ENCODE results near the gene MRPS10.

MRPS10 gene

GRCh38 chr6:42200035-42200434 lies 17.6 kb downstream of the MRPS10 start:
- TF ChIP-seq CTCF (IDR thresholded peaks at IDR 0.05; ENCODE audit: low read depth, low read length), result no peak
- no peak for TF ChIP-seq MYC (IDR thresholded peaks at IDR 0.05; ENCODE audit: low read depth, low read length)
- TF ChIP-seq POLR2A (IDR thresholded peaks at IDR 0.05; ENCODE audit: extremely low read depth, insufficient read length), result no peak
- no peak for TF ChIP-seq MAX (IDR thresholded peaks at IDR 0.05; ENCODE audit: low read depth, low read length)
- no peak overlapping the region for H3K4me3 ChIP-seq (ENCODE audit: low read depth, low read length)
- DNase-seq (ENCODE audit: low read depth), result no peak

- TF ChIP-seq MAX (IDR thresholded peaks at IDR 0.05; ENCODE audit: low read depth, low read length) (no peak), CTCF (IDR thresholded peaks at IDR 0.05; ENCODE audit: low read depth, low read length) (no peak), POLR2A (IDR thresholded peaks at IDR 0.05; ENCODE audit: extremely low read depth, insufficient read length) (no peak), MYC (IDR thresholded peaks at IDR 0.05; ENCODE audit: low read depth, low read length) (no peak)
- DNase-seq (ENCODE audit: low read depth), result no peak
- H3K4me3 ChIP-seq (ENCODE audit: low read depth, low read length), result no peak overlapping the region
Observed at GRCh38 chr6:42199106-42199981, 18.3 kb downstream of the MRPS10 start.

- peak; percentile 57 for DNase-seq (ENCODE audit: low read depth)
- no peak for TF ChIP-seq MAX (IDR thresholded peaks at IDR 0.05; ENCODE audit: low read depth, low read length)
- no peak for TF ChIP-seq CTCF (IDR thresholded peaks at IDR 0.05; ENCODE audit: low read depth, low read length)
- no peak for TF ChIP-seq MYC (IDR thresholded peaks at IDR 0.05; ENCODE audit: low read depth, low read length)
- no peak for TF ChIP-seq POLR2A (IDR thresholded peaks at IDR 0.05; ENCODE audit: extremely low read depth, insufficient read length)
- no peak overlapping the region for H3K4me3 ChIP-seq (ENCODE audit: low read depth, low read length)
Observed at GRCh38 chr6:42197555-42198362, 19.9 kb downstream of the MRPS10 start.

GRCh38 chr6:42195415-42195814 lies 22.2 kb downstream of the MRPS10 start:
- no peak for TF ChIP-seq CTCF (IDR thresholded peaks at IDR 0.05; ENCODE audit: low read depth, low read length)
- TF ChIP-seq POLR2A (IDR thresholded peaks at IDR 0.05; ENCODE audit: extremely low read depth, insufficient read length), result no peak
- TF ChIP-seq MAX (IDR thresholded peaks at IDR 0.05; ENCODE audit: low read depth, low read length), result no peak
- no peak for TF ChIP-seq MYC (IDR thresholded peaks at IDR 0.05; ENCODE audit: low read depth, low read length)
- no peak overlapping the region for H3K4me3 ChIP-seq (ENCODE audit: low read depth, low read length)
- DNase-seq (ENCODE audit: low read depth), result no peak

GRCh38 chr6:42194056-42194455 lies 23.6 kb downstream of the MRPS10 start:
- TF ChIP-seq MYC (IDR thresholded peaks at IDR 0.05; ENCODE audit: low read depth, low read length) (no peak), POLR2A (IDR thresholded peaks at IDR 0.05; ENCODE audit: extremely low read depth, insufficient read length) (no peak), CTCF (IDR thresholded peaks at IDR 0.05; ENCODE audit: low read depth, low read length) (no peak), MAX (IDR thresholded peaks at IDR 0.05; ENCODE audit: low read depth, low read length) (no peak)
- no peak for DNase-seq (ENCODE audit: low read depth)
- no peak overlapping the region for H3K4me3 ChIP-seq (ENCODE audit: low read depth, low read length)
